Ectodermal cell (in vitro differentiated cells): Measurements from ENCODE around the gene TEK.

Experiments
- H3K27ac ChIP-seq: 2 replicates; pipeline ENCODE4 v1.7.0; 2013; ENCODE audit warnings: mild to moderate bottlenecking, low read depth, low read length; ENCODE audit not compliant: insufficient read depth, poor library complexity, severe bottlenecking
- H3K27me3 ChIP-seq: 2 replicates; pipeline ENCODE4 v1.7.0; 2013; ENCODE audit warnings: mild to moderate bottlenecking, low read length; ENCODE audit not compliant: insufficient read depth, control insufficient read depth, poor library complexity, severe bottlenecking
- H3K36me3 ChIP-seq: one replicate; pipeline ENCODE4 v1.7.0; 2013; ENCODE audit warnings: low read length; ENCODE audit not compliant: control insufficient read depth, insufficient read depth
- H3K4me1 ChIP-seq: one replicate; pipeline ENCODE4 v1.7.0; 2013; ENCODE audit warnings: low read length; ENCODE audit not compliant: control insufficient read depth, insufficient read depth
- H3K4me3 ChIP-seq: 2 replicates; pipeline ENCODE4 v1.7.0; 2013; ENCODE audit warnings: low read depth, low read length, control low read depth; ENCODE audit not compliant: insufficient read depth
- H3K9me3 ChIP-seq: 2 replicates; pipeline ENCODE4 v1.7.0; 2013; ENCODE audit warnings: mild to moderate bottlenecking, low read length, moderate library complexity; ENCODE audit not compliant: control insufficient read depth
- WGBS, 2 experiments: methylation state at CpG; one replicate each; pipeline ENCODE4 v1.1.7; 2013; ENCODE audit warnings: missing lambda C conversion rate in 2 of 2; 5-methylcytosine and 5-hydroxymethylcytosine counted together

The TEK gene

DNA sequence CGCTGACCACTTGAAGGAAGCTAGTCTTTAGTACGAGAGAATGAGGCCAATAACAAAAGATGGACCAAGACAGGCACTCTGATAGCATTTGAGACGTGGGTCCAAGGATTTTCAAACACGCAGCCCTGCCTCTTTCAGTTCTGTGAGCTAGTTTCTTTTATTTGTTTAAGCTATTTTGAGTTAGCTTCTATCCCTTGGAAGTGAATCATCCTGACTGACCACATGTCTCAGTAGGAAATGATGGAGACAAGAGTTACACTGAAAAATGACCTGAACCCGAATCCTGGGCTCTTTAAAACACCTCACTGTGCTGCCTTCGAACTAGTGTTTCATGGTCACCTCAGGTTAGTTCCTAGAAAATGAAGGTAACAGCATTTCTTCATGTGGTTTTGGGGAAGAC lies 9.9 kb downstream of the TEK start:
- Histone ChIP-seq H3K4me1 (no peaks in the 10 kb centered on the region), H3K27me3 (no peaks in the 10 kb centered on the region), H3K27ac (no peak overlapping the region), H3K36me3 (no peaks in the 10 kb centered on the region), H3K9me3 (no peaks in the 10 kb centered on the region), H3K4me3 (no peak overlapping the region)
- 94 to 95% methylated on average over 6 of the region's 6 CpGs for WGBS, 2 experiments

DNA sequence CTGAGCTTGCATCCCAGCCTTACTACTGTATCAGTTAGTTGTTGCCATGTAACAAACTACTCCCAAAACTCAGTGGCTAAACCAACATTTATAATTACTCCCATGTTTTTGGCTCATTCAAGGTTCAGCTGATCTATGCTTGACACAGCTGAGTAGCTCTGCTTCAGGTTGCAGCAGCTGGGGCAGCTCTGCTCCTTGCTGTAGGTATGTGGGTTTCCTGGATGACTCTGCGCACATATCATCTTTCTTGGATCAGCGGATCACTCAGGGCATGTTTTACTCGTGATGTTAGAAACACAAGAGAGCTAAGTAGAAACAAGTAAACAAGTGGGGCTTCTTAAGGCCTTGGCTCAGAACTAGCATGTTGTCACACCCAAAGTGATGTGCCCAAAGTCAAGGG lies 15.1 kb downstream of the TEK start:
- Histone ChIP-seq H3K4me1 (no peaks in the 10 kb centered on the region), H3K9me3 (no peaks in the 10 kb centered on the region), H3K36me3 (no peaks in the 10 kb centered on the region), H3K27ac (no peak overlapping the region), H3K4me3 (no peak overlapping the region), H3K27me3 (no peaks in the 10 kb centered on the region)
- 80 to 83% methylated on average over 3 of the region's 3 CpGs for WGBS, 2 experiments

DNA sequence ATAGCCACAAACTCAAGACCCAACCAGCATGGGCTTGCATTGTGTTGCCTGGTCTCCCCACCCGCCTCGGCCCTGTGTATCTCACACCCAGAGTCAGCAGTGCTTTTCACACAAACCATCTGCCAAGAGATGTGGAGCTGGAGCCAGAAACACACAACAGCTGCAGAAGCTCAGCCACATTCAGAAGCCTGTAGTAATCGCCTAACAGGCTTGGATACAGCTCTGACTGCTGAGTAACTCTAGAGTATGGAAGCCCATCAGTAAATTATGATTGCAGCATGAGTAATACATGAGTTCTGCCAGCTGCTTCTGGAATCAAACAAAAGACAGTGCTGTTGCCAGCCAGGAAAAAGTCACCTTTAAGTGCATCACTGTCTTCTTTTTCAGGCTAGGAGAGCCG lies 16.0 kb downstream of the TEK start:
- Histone ChIP-seq H3K36me3 (no peaks in the 10 kb centered on the region), H3K4me1 (no peaks in the 10 kb centered on the region), H3K9me3 (no peaks in the 10 kb centered on the region), H3K4me3 (no peak overlapping the region), H3K27me3 (no peaks in the 10 kb centered on the region), H3K27ac (no peak overlapping the region)
- WGBS, 2 experiments = 90 to 95% methylated on average over 4 of the region's 4 CpGs

GRCh38 chr9:27125936-27126335 lies 16.9 kb downstream of the TEK start:
- no peaks in the 10 kb centered on the region for H3K36me3 ChIP-seq
- no peaks in the 10 kb centered on the region for H3K27me3 ChIP-seq
- no peak overlapping the region for H3K4me3 ChIP-seq
- WGBS, 2 experiments = 92 to 95% methylated on average over 5 of the region's 5 CpGs
- no peaks in the 10 kb centered on the region for H3K4me1 ChIP-seq
- H3K27ac ChIP-seq = no peak overlapping the region
- H3K9me3 ChIP-seq = no peaks in the 10 kb centered on the region

DNA sequence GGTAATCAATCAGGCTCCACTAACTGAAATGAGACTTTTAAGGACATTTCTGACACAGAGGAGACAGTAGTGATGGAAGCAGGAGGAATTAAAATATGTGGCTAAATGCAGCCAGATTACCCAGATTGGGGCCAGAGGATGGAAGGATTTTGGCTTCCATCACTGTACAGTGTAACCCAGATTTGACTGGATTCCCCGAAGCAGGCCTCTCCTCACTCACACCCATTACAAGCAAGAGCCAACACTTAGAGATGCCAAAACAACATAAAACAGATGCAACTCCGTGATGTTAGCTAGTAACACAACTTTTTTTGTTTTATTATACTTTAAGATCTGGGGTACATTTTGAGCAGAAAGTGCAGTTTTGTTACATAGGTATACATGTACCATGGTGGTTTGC lies 17.6 kb downstream of the TEK start:
- Histone ChIP-seq H3K27me3 (no peaks in the 10 kb centered on the region), H3K4me3 (no peak overlapping the region), H3K9me3 (no peaks in the 10 kb centered on the region), H3K4me1 (no peaks in the 10 kb centered on the region), H3K36me3 (no peaks in the 10 kb centered on the region), H3K27ac (no peak overlapping the region)
- 88 to 100% methylated on average over 2 of the region's 2 CpGs for WGBS, 2 experiments

- Histone ChIP-seq H3K36me3 (no peaks in the 10 kb centered on the region), H3K9me3 (no peaks in the 10 kb centered on the region), H3K27me3 (no peaks in the 10 kb centered on the region), H3K4me1 (no peaks in the 10 kb centered on the region), H3K27ac (no peak overlapping the region), H3K4me3 (no peak overlapping the region)
- WGBS, 2 experiments = 82 to 91% methylated on average over 1 of the region's 1 CpG
Measured at GRCh38 chr9:27129221-27129620, 20.2 kb downstream of the TEK start.

DNA sequence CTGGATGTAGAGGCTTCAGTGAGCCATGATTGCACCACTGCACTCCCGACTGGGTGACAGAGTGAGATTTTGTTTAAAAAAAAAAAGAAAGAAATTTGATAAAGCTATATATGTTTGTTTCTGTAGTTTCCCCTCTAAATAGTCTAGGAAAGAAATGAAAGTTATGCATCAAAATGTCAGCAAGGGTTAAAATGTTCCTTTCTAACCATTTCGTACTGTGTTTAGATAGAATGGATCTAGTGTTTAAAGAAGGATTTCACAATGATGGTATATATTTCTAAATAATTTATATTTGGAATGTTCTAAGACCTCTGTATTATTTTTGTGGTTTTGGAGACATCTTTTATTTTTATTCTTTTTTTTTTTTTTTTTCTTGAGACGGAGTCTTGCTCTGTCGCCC lies 22.7 kb downstream of the TEK start:
- Histone ChIP-seq H3K9me3 (no peaks in the 10 kb centered on the region), H3K27me3 (no peaks in the 10 kb centered on the region), H3K27ac (no peak overlapping the region), H3K36me3 (no peaks in the 10 kb centered on the region), H3K4me1 (no peaks in the 10 kb centered on the region), H3K4me3 (no peak overlapping the region)
- 93 to 97% methylated on average over 3 to 4 of the region's 4 CpGs for WGBS, 2 experiments

DNA sequence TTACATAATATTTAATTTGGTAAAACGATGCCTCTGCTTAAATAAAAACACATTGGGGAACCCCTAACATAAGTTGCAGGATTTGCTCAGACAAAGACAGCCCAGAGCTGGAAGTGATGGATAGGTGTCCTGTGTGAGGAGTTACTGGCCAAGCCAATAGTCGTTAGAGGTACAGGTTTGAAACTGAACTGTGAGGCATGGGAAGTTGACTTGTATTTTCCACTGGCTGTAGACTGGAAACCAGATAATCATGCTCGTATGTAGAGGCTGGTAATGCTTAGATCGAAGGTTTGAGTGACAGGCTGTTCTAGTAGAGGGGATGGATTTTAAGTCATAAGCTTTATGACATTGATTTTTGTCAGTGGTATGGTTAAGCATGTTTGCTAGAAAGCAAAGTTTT lies 24.8 kb downstream of the TEK start:
- Histone ChIP-seq H3K36me3 (no peaks in the 10 kb centered on the region), H3K27me3 (no peaks in the 10 kb centered on the region), H3K4me1 (no peaks in the 10 kb centered on the region), H3K27ac (no peak overlapping the region), H3K9me3 (no peaks in the 10 kb centered on the region), H3K4me3 (no peak overlapping the region)
- 90 to 95% methylated on average over 4 of the region's 4 CpGs for WGBS, 2 experiments

GRCh38 chr9:27142299-27142930 lies 33.4 kb downstream of the TEK start:
- Histone ChIP-seq H3K4me1 (no peaks in the 10 kb centered on the region), H3K27me3 (no peaks in the 10 kb centered on the region), H3K9me3 (no peaks in the 10 kb centered on the region), H3K27ac (no peak overlapping the region), H3K36me3 (no peaks in the 10 kb centered on the region), H3K4me3 (no peak overlapping the region)
- 94 to 96% methylated on average over 7 of the region's 7 CpGs for WGBS, 2 experiments

- Histone ChIP-seq H3K4me3 (no peak overlapping the region), H3K27me3 (no peaks in the 10 kb centered on the region), H3K9me3 (no peaks in the 10 kb centered on the region), H3K4me1 (no peaks in the 10 kb centered on the region), H3K36me3 (no peaks in the 10 kb centered on the region), H3K27ac (no peak overlapping the region)
- WGBS, 2 experiments = 52 to 59% methylated on average over 3 of the region's 3 CpGs
Measured at GRCh38 chr9:27145143-27145542, 36.1 kb downstream of the TEK start.

DNA sequence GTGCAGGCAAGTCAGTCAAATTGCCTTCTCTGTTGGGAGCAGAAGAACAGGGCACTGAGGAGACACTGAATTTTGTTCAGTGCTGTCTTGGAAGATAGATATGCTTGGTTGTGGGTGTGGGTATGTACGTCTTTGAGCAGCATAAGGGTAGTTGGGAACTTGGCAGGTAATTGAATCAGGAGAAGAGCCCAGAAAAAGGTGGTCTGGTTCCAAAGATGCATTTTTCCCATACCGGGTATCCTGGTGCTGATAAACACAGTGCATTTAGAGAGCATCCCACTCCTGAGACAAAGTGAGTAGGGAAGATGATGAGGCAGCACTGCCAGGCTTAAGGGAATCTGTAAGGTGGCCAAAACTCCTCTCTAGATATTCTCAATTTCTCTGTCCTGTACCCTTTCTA lies 40.6 kb downstream of the TEK start:
- WGBS, 2 experiments = 93 to 95% methylated on average over 2 of the region's 2 CpGs
- no peaks in the 10 kb centered on the region for H3K36me3 ChIP-seq
- H3K4me1 ChIP-seq = no peaks in the 10 kb centered on the region
- H3K9me3 ChIP-seq = no peaks in the 10 kb centered on the region
- no peaks in the 10 kb centered on the region for H3K27me3 ChIP-seq
- H3K4me3 ChIP-seq = no peak overlapping the region
- no peak overlapping the region for H3K27ac ChIP-seq
